Hematopoietic multipotent progenitor cell treated with erythropoietin and hydrocortisone succinate and interleukin-3 and kit ligand, for 17 days (in vitro differentiated cells): ENCODE measurements around the gene DSCAM.

Experiments
- DNase-seq: peaks from one replicate; pipeline ENCODE4 v3.0.0-alpha.2; 2015; ENCODE audit warnings: low spot score

DSCAM gene

GRCh38 chr21:40770435-40771055 is 76.4 kb downstream of the DSCAM start:
- no peak for DNase-seq

DNA sequence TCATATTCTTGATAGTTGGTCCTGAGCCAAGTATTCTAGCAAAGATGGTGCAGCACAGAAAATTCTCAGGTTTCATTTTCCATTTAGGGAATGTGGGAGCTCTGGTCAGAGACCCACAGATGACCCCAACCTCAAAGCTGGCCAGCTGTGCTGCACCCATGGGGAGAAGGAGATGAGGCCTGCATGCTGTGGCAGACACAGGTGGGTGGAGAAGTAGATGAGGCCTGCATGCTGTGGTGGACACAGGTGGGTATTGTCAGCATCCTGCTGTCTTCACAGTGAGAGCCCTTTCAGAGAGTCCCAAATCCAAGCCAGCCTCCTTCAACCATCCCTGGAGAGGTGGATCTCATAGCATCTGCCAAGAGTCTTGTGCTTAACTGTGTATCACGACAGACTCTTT is 77.7 kb downstream of the DSCAM start:
- no peak for DNase-seq

DNA sequence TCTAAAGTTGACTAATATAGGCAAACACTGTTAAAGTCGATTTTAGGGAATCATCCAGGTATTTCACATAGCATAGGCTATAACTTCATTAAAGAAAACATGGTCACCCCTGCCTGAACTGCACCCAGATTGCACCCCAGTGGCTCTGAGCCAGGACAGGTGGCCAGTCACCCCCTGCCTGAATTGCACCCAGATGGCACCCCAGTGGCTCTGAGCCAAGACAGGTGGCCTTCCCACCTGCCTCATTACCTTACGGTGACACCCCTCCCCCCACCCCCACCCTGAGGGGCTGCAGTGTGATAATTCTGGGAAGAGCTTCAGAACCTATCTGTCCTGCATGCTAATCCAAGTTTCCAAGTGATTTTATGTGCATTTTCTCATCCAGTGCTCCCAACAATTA is 78.9 kb downstream of the DSCAM start:
- no peak for DNase-seq

DNA sequence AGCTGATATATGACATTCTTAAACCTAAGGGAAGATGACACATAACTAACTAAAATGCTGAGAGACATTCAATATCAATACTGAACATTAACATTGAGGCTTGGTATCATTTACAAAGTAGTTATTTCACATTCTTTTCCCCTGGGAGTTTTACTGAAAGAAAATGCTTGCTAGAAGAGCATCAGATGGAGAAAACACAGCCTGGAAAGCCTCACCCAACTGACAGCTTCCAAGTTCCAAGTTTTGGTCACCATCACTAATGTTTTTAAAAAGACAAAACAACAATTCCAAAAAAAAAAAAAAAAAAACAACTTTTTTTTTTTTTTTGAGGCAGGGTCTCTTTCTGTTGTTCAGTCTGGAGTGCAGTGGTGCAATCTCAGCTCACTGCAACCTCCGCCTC is 80.6 kb downstream of the DSCAM start:
- DNase-seq, result no peak

DNA sequence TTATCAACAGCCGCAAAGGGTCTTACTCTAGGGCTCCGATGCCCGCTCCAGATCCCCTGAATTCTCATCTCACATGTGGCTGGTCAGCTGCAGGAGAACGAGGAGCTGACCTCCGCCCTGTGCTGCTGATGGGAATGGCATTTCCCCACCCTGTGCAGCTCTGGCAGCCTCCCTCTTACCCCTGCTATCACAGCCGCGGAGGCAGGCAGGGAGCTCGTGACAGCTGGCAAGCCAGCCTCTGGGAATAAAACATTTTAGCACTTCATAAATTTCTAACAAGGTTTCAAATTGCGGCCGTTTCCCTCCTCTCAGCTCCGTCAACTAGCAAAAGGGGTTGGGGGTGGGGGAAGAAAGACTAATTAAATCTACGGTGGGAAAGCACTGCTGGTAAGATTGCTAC is 81.1 kb downstream of the DSCAM start:
- DNase-seq, result no peak

GRCh38 chr21:40760821-40761220 is 86.1 kb downstream of the DSCAM start:
- DNase-seq, result no peak

GRCh38 chr21:40759061-40759460 is 87.9 kb downstream of the DSCAM start:
- DNase-seq, result no peak

DNA sequence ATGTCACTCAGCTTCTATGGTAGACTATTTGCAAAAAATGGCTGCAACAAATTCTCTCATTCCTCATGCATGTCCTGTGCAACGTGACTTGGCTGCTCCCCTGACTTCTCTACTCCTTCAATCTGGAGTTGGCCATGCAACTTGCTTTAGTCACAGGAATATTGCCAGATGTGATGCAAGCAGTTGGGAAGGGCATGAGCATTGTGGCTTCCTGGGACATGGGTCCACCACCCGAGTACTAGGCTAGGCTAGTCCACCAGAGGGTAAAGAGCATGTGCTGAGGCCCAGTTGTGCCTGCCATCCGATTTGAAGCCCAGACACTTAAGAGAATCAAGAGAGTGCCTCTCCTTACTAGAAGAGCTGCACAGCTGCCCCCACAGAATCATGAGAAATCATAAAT is 89.6 kb downstream of the DSCAM start:
- DNase-seq, result no peak

GRCh38 chr21:40754466-40754865 is 92.5 kb downstream of the DSCAM start:
- DNase-seq, result no peak

DNA sequence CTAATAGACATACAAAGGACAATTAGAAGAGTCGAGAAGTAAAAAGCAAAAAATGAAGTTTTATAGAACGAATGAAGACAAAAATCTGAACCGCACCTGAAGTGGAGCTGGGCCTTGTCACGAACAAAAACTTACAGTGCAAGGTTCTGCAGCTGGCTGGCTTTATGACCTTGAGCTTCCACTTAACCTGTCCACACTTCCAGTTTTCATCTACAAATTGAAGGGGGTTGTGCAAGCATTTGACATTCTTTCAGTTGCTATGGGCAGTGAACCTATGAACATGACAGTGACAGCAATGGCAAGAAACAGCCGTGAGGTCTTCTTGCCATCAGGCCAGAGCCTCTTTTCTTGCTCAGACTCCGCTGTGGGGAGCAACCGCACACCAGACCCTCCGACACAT is 93.2 kb downstream of the DSCAM start:
- DNase-seq, result no peak

GRCh38 chr21:40752125-40752524 is 94.8 kb downstream of the DSCAM start:
- DNase-seq, result no peak

DNA sequence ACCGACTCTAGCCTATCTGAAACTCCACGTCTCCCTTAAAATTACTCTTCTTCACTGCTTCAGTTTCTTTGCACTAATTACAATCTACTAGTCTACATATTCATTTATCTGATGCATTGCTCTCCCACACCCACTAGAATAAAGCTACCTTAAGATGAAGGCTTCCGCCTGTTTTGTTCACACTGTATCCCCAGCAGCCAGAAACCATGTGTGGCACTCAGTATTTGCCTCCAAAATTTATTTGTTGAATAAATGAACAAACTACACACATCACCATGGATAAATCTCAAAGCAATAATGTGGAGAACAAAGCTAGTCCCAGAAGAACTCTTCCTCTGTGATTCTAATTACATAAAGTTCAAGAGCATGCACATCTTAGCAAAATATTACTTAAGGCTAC is 95.7 kb downstream of the DSCAM start:
- DNase-seq, result no peak

- DNase-seq, result no peak
Observed at GRCh38 chr21:40736145-40736544, 110.8 kb downstream of the DSCAM start.

- no peak for DNase-seq
Observed at GRCh38 chr21:40733024-40733397, 113.9 kb downstream of the DSCAM start.

- no peak for DNase-seq
Observed at GRCh38 chr21:40732253-40733023, 114.5 kb downstream of the DSCAM start.

DNA sequence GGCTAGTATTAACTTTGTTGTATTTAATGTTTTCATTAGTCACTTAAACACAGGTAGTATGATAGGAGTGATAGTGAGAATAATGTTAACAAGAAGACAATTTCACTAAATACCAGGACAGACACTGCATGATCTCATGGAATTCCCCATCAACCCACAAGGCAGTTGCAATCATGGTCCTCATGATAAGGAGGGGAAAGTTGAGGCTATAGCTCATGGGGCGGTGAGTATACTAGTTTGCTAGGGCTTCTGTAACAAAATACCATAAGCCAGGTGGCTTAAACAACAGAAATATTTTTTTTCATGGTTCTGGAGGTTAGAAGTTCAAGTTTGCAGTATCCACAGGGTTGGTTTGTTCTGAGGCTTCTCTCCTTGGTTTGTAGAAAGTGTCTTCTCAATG is 115.8 kb downstream of the DSCAM start:
- no peak for DNase-seq

DNA sequence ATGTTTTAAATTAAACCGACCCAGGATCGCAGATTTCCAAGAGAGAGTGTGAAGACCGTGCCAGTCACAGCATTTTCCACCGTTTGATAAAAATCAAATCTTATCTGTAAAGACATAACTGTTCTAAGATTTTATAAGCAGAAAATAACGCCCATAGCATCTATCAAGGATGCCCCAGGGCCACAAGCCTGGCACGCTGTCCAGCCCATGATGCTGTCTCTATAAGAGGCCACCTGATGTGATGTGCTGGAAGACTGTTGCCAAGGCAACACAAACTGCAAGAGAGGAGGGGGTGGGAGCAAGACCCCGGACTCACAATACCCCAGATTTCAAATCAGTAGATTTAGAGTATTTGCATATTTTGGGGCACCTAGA is 116.5 kb downstream of the DSCAM start:
- no peak for DNase-seq

GRCh38 chr21:40729761-40730425 is 117.1 kb downstream of the DSCAM start:
- DNase-seq, result no peak

DNA sequence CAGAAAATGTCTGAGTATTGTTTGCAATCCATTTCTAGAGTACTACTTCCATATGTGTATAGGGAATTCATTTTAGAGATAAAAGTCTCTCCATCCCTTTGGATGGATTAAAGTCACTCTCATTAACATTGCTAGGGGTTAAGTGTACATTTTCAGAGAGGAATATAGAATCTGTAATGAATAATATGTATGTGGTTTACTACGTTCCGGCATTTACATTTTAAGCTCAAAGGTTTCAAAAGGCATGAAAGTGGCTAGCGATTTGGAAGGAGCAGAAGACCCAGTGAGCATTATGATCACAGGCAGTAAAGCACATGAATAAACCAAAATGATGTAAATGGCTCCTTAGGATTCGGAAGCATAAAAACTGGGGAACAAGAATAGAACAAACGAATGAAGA is 123.0 kb downstream of the DSCAM start:
- DNase-seq, result no peak

GRCh38 chr21:40723317-40723716 is 123.6 kb downstream of the DSCAM start:
- DNase-seq, result no peak

DNA sequence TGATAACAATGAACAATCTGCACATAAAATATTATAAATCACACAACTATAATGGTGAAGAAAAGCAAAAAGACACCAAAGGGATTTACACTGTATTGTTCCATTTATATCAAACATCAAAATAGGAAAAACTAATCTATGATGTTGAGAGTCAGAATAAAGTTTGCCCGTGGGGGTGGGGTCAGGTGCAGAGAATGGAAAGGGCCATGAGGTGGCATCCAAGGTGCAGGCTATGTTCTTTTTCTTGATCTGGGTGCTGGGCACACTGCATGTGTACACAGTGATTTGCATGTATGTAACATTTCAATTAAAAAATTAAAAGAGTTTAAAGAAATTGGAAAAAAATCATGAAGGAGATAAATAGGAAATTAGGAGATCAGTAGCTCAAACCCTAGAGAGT is 127.3 kb downstream of the DSCAM start:
- no peak for DNase-seq

GRCh38 chr21:40717028-40717427 is 129.9 kb downstream of the DSCAM start:
- peak; percentile 4 for DNase-seq

GRCh38 chr21:40714536-40714935 is 132.4 kb downstream of the DSCAM start:
- DNase-seq, result no peak
